ENCODE results near the gene GALNT2. TPM values are rescaled to one million over a fixed set of nuclear protein-coding genes. Genes with fewer than 3 reads are reported as not detected.
A peak's percentile ranks its signal among the peaks of the same experiment; 100 is the strongest.

Gene GALNT2
- total and polyA plus RNA-seq, 8 donors: 18.3 to 118 (median 57.3) TPM

DNA sequence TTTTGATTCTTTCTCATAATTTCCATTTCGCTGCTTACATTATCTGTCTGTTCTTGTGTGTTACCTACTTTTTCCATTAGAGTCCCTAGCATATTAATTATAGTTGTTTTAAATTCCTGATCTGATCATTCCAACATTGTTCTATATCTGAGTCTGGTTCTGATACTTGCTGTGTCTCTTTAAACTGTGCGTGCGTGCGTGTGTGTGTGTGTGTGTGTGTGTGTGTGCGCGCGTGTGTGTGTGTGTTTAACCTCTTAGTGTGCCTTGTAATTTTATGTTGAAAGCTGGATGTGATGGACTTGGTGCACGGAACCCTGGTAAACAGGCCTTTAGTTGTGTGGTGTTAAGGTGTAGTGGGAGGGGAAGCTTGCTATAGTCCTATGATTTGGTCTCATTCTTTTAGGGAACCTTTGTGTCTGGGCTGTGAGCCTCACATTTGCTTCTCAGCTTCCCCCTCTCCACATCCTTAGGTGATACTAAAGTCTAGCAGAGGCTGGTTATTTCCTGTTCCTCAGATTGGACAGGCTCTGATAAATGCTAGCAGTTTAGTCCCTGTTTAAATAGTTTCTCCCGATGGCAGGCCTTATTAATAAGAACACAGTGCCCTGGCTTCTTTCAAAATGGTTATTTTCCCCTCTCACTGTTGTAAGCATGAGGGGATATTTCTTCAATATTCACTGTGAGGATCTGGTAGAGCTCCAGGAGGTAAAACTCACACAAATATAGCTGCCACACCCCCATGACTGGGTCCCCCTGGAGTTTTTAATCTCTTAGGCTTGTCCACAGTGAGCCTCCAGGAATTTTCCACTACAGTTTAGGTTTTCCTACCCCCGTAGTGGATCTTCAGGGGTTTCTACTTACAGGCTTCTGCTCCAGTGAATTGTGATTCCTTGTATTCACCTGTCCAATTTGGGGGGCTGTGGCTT, 118.3 kb downstream of the GALNT2 start:
- 33 to 36% methylated on average over 10 of the region's 10 CpGs for WGBS, 2 donors
- FAIRE-seq (no peak), ATAC-seq (peak; percentile 39 to 75 (median 60)), DNase-seq (peak in 1 of 6 donors; percentile 3)
- peaks cover 11 to 25% (median 18%) of the 10 kb centered on the region in 3 donors for H3K4me1 ChIP-seq
- no peaks in the 10 kb centered on the region for H3K36me3 ChIP-seq
- no peak overlapping the region for H3K4me3 ChIP-seq
- peak overlapping the region; percentile 20 to 78 (median 58) for H3K27ac ChIP-seq
- no peak for TF ChIP-seq CTCF (IDR thresholded peaks at IDR 0.05)
- intact Hi-C loops (cut with DNase I): no loop called here
- no peaks in the 10 kb centered on the region for H3K9me3 ChIP-seq
- no peaks in the 10 kb centered on the region for H3K27me3 ChIP-seq

DNA sequence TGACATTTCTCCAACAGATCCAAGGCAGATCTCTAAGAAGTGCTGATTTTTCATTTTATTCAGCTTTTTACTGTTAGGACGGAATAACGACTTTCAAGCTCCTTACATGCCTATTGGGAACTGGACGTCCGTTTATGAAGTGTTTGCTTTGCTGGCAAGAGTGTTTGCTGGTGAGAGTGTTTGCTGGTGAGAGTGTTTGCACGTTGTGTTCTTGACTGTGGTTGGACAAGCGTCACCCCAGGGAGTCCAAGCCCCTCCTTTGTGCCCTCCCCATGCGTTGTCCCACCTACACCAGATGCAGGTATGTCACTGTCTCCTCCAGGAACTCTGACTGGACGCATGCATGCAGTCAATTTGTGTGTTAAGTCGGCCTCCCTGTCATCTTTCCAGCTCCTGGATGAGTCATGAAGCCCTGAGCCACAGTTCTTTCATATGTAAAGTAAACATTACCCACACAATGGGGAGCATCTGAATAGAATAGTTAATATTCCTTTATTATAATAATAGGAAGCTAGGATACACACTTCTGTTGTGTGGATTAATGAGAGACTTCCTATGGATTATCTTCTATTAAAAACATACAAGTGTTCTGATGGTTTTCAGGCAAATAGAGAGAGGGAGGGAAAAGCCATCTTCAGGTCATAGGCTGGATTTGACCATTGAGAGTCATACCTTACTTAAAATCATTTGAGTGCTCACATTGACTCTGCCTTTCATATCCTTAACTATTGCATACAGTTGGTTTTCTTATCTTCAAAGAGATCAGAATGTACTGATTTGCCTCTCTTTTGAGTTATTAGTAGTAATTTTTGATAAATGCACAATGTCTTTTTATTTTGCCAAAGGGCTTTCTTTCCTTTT, 119.2 kb downstream of the GALNT2 start:
- H3K4me1 ChIP-seq: peaks cover 11 to 30% (median 18%) of the 10 kb centered on the region in 3 donors
- no peaks in the 10 kb centered on the region for H3K36me3 ChIP-seq
- peak overlapping the region; percentile 20 to 78 (median 58) for H3K27ac ChIP-seq
- FAIRE-seq (no peak), DNase-seq (peak in 4 of 6 donors; percentile 64 to 81 (median 69)), ATAC-seq (peak; percentile 83 to 92 (median 85))
- WGBS, 2 donors: 9 to 12% methylated on average over 9 of the region's 9 CpGs
- TF ChIP-seq CTCF (IDR thresholded peaks at IDR 0.05): no peak
- intact Hi-C loops (cut with DNase I): no loop called here
- H3K4me3 ChIP-seq: no peak overlapping the region
- no peaks in the 10 kb centered on the region for H3K9me3 ChIP-seq
- H3K27me3 ChIP-seq: no peaks in the 10 kb centered on the region

GRCh38 chr1:230186874-230187273, 119.8 kb downstream of the GALNT2 start:
- intact Hi-C loops (cut with DNase I): no loop called here
- no peak for TF ChIP-seq CTCF (IDR thresholded peaks at IDR 0.05)

DNA sequence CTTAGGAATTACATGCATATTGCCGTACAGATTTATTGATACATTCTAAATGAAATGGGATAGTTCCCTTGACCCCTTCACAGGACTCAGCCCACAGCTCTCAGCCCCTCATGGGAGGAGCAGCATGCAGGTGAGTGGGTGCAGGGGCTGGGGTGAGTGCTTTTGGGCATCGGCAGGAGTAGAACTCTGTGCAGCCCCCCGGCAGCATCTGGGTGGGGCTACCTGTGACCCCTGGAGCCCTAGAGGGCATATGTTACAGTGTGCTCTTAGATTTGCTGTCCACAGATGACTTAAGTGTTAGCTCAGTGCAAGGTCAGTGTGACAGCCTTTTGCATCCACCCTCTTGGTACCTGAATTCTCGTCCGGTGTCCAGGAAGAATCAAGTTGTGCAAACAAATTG, 120.3 kb downstream of the GALNT2 start:
- ATAC-seq: no peak
- FAIRE-seq: no peak
- 92 to 94% methylated on average over 5 of the region's 5 CpGs for WGBS, 2 donors
- no peak for TF ChIP-seq CTCF (IDR thresholded peaks at IDR 0.05)
- no peak overlapping the region for H3K4me3 ChIP-seq
- H3K9me3 ChIP-seq: no peaks in the 10 kb centered on the region
- H3K27me3 ChIP-seq: no peaks in the 10 kb centered on the region
- intact Hi-C loops (cut with DNase I): no loop called here
- H3K4me1 ChIP-seq: peaks cover 11 to 39% (median 12%) of the 10 kb centered on the region in 3 donors
- peak in 1 of 6 donors; percentile 6 for DNase-seq
- peak overlapping the region in 1 of 4 donors; percentile 3 for H3K27ac ChIP-seq
- no peaks in the 10 kb centered on the region for H3K36me3 ChIP-seq

More at GRCh38 chr1:230186874-230187273, 119.8 kb downstream of the GALNT2 start:
- H3K9me3 ChIP-seq: no peaks in the 10 kb centered on the region
- H3K27ac ChIP-seq: peak overlapping the region in 2 of 4 donors; percentile 3 to 78
- FAIRE-seq (no peak), ATAC-seq (no peak), DNase-seq (peak in 1 of 6 donors; percentile 6)
- H3K36me3 ChIP-seq: no peaks in the 10 kb centered on the region
- WGBS, 2 donors: 92 to 94% methylated on average over 4 of the region's 4 CpGs
- H3K4me3 ChIP-seq: no peak overlapping the region
- H3K4me1 ChIP-seq: peaks cover 11 to 36% (median 16%) of the 10 kb centered on the region in 3 donors
- no peaks in the 10 kb centered on the region for H3K27me3 ChIP-seq

All from pancreas (tissue), 10 donors.